ENCODE data around the gene KRT36. TPM values are rescaled to one million over a fixed set of nuclear protein-coding genes. Genes with fewer than 3 reads are reported as not detected.

KRT36 gene
- polyA plus RNA-seq, 1 donor (not counting 4 experiments of a cell fraction or from before 2014, with no cell fraction given), result not detected

GRCh38 chr17:41448506-41448905, 41.2 kb downstream of the KRT36 start:
- dilution Hi-C loops (cut with MboI; ENCODE audit: extremely low pct_ligation_motif_present, low sequenced_read_pairs), result no loop called here
- no peaks in the 10 kb centered on the region for H3K79me2 ChIP-seq (ENCODE audit: control insufficient read depth, insufficient read depth, low read length)

GRCh38 chr17:41446806-41447205, 42.9 kb downstream of the KRT36 start:
- Histone ChIP-seq H3K9ac (ENCODE audit: control insufficient read depth, extremely low read depth, insufficient read depth, low read length) (no peak overlapping the region), H3K9me3 (ENCODE audit: control insufficient read depth, low read depth, low read length) (no peaks in the 10 kb centered on the region), H3K4me3 (ENCODE audit: control insufficient read depth in 2 of 3, extremely low read depth in 1 of 3, insufficient read depth in 2 of 3, low read depth in 1 of 3, low read length in 3 of 3) (no peak overlapping the region), H3K9me1 (ENCODE audit: control insufficient read depth, extremely low read depth, insufficient read depth, low read length) (no peaks in the 10 kb centered on the region), H3K36me3 (ENCODE audit: control insufficient read depth in 2 of 2, extremely low read depth in 1 of 2, insufficient read depth in 2 of 2, low read length in 2 of 2) (no peaks in the 10 kb centered on the region), H3K27me3 (ENCODE audit: control insufficient read depth, extremely low read depth, insufficient read depth, low read length) (peaks cover 4% of the 10 kb centered on the region), H3K27ac (ENCODE audit: control insufficient read depth, insufficient read depth, low read length) (no peak overlapping the region), H2AFZ (ENCODE audit: control insufficient read depth, low read length) (no peak overlapping the region), H3K4me1 (ENCODE audit: control insufficient read depth, extremely low read depth, insufficient read depth, low read length) (peaks cover 11% of the 10 kb centered on the region), H3K79me2 (ENCODE audit: control insufficient read depth, insufficient read depth, low read length) (no peaks in the 10 kb centered on the region), H3K4me2 (ENCODE audit: control insufficient read depth, extremely low read depth, insufficient read depth, low read depth, low read length) (no peak overlapping the region), H4K20me1 (ENCODE audit: control insufficient read depth, extremely low read depth, insufficient read depth, low read length) (no peaks in the 10 kb centered on the region)
- TF ChIP-seq EZH2 (IDR thresholded peaks at IDR 0.05; ENCODE audit: low read length) (no peak), CTCF (optimal IDR thresholded peaks at IDR 0.05 in 1 of 3, IDR thresholded peaks at IDR 0.05 in 1 of 3, conservative IDR thresholded peaks at IDR 0.05 in 1 of 3; ENCODE audit: extremely low read depth in 1 of 3, insufficient read depth in 2 of 3, low read length in 3 of 3) (no peak)
- dilution Hi-C loops (cut with MboI; ENCODE audit: extremely low pct_ligation_motif_present, low sequenced_read_pairs), result no loop called here
- DNase-seq (ENCODE audit: low read depth, low spot score) (no peak), FAIRE-seq (no peak)

More at GRCh38 chr17:41448506-41448905, 41.2 kb downstream of the KRT36 start:
- no peak overlapping the region for H3K4me3 ChIP-seq (ENCODE audit: control insufficient read depth in 2 of 3, extremely low read depth in 1 of 3, insufficient read depth in 2 of 3, low read depth in 1 of 3, low read length in 3 of 3)
- TF ChIP-seq CTCF (optimal IDR thresholded peaks at IDR 0.05 in 1 of 3, IDR thresholded peaks at IDR 0.05 in 1 of 3, conservative IDR thresholded peaks at IDR 0.05 in 1 of 3; ENCODE audit: extremely low read depth in 1 of 3, insufficient read depth in 2 of 3, low read length in 3 of 3) (no peak), EZH2 (IDR thresholded peaks at IDR 0.05; ENCODE audit: low read length) (no peak)
- H2AFZ ChIP-seq (ENCODE audit: control insufficient read depth, low read length), result no peak overlapping the region
- no peak overlapping the region for H3K4me2 ChIP-seq (ENCODE audit: control insufficient read depth, extremely low read depth, insufficient read depth, low read depth, low read length)
- no peak overlapping the region for H3K27ac ChIP-seq (ENCODE audit: control insufficient read depth, insufficient read depth, low read length)
- no peak overlapping the region for H3K9ac ChIP-seq (ENCODE audit: control insufficient read depth, extremely low read depth, insufficient read depth, low read length)
- no peaks in the 10 kb centered on the region for H3K27me3 ChIP-seq (ENCODE audit: control insufficient read depth, extremely low read depth, insufficient read depth, low read length)
- no peaks in the 10 kb centered on the region for H3K9me1 ChIP-seq (ENCODE audit: control insufficient read depth, extremely low read depth, insufficient read depth, low read length)
- no peaks in the 10 kb centered on the region for H4K20me1 ChIP-seq (ENCODE audit: control insufficient read depth, extremely low read depth, insufficient read depth, low read length)
- DNase-seq (ENCODE audit: low read depth, low spot score) (no peak), FAIRE-seq (no peak)
- no peaks in the 10 kb centered on the region for H3K36me3 ChIP-seq (ENCODE audit: control insufficient read depth in 2 of 2, extremely low read depth in 1 of 2, insufficient read depth in 2 of 2, low read length in 2 of 2)
- no peaks in the 10 kb centered on the region for H3K9me3 ChIP-seq (ENCODE audit: control insufficient read depth, low read depth, low read length)
- H3K4me1 ChIP-seq (ENCODE audit: control insufficient read depth, extremely low read depth, insufficient read depth, low read length), result peaks cover 11% of the 10 kb centered on the region
